Measurements from ENCODE around the gene FAM217A.

FAM217A gene

DNA sequence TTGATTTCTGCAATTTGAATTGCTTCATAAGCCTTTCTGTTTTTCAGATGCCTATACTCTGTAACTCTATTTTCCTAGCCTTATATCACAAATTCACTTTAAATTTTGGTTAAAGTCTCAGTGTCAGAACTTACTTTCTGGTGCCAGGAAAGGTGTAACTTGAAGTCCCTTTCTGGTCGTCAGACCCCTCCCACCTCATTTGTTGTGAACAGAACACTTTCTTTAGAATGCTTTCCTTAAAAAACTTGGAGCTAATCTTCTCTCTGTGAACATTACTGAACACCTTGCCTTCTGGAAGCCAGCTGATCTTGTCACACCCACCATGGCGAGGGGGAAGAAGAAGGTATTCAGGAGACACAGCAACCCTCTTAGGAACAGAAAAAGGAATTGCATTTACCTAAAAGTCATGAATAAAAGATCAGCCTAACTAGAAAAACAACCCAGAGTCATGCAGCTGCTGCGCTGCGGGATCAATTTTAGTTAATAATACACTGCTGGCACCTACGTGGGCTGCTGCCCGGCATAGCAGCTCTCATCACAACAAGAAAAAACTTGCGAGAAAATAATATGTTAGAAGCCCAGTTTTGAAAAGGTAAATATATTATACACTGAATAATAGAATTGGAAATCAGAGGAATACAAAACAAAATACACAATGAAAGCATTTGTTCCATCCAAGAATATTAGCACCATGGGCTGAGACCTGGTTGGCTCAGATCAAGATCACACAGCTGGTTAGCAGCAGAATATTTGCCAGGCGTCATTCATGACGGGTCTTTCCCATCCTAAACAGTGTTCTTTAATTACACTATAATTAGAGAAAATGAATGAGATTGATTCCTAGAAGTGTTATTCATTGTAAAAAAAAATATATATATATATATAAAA is 5.8 kb upstream of the FAM217A start:
- no peak for DNase-seq

GRCh38 chr6:4074478-4075235 is 4.3 kb downstream of the FAM217A start:
- DNase-seq = no peak

DNA sequence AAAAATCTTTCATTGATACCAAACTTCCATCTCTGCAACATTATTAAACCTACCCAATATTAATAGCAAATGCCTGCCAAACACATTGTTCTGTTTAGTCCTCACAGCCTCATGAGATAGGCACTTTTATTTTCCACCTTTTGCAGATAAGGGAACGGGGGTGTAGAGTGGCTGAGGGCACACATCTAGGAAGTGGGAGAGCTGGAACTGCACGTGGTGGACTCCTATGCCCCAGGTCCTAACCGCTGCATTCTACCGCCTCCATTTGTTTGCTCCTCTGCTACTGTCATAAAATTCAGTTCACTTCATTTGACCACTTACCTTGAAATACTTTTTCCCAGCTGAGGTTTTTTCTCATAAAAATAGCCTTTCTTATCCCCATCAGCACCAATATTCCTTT is 7.6 kb downstream of the FAM217A start:
- no peak for DNase-seq

GRCh38 chr6:4069199-4069598 is 9.7 kb downstream of the FAM217A start:
- DNase-seq = no peak

GRCh38 chr6:4067673-4068072 is 11.3 kb downstream of the FAM217A start:
- DNase-seq = no peak

GRCh38 chr6:4066029-4066755 is 12.7 kb downstream of the FAM217A start:
- DNase-seq = no peak

- DNase-seq = peak; percentile 38
These were observed 19.7 kb downstream of the FAM217A start for GRCh38 chr6:4059115-4059777.

GRCh38 chr6:4057036-4057435 is 21.9 kb downstream of the FAM217A start:
- no peak for DNase-seq

DNA sequence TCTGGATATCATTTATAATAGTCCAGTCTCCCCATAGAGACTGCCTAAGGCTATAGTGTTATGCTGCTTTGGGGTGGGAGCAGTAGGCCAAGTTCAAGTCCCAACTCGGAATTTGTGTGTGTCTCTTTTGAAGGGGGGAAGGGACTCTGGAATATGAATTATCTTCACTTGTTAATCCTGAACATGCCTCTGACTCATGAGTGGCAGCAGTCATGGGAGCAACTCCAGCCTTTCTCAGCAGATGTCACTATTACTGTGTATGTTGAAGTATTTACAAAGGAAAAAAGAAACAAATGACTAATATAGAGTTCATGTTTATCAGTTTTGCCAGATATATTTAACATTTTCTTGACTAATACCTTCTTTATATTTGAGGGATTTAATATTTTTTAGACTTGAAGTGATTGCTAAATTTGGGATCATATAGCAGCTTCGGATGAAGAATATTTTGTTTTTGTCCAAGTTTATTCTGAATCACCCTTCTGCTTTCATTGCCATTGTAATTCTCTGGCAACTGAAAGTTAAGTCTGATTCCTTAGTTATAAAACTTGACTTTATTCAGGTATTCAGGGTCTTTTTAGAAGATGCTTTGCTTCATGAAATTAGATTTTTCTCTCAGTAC is 23.4 kb downstream of the FAM217A start:
- DNase-seq = peak; percentile 22

GRCh38 chr6:4049246-4049645 is 29.7 kb downstream of the FAM217A start:
- DNase-seq = no peak

- DNase-seq = no peak
These were observed 37.5 kb downstream of the FAM217A start for GRCh38 chr6:4041480-4041879.

- no peak for DNase-seq
These were observed 39.6 kb downstream of the FAM217A start for GRCh38 chr6:4039348-4039747.

GRCh38 chr6:4036581-4036980 is 42.4 kb downstream of the FAM217A start:
- DNase-seq = no peak

GRCh38 chr6:4032475-4032874 is 46.5 kb downstream of the FAM217A start:
- DNase-seq = no peak

- no peak for DNase-seq
These were observed 47.5 kb downstream of the FAM217A start for GRCh38 chr6:4031442-4031841.

DNA sequence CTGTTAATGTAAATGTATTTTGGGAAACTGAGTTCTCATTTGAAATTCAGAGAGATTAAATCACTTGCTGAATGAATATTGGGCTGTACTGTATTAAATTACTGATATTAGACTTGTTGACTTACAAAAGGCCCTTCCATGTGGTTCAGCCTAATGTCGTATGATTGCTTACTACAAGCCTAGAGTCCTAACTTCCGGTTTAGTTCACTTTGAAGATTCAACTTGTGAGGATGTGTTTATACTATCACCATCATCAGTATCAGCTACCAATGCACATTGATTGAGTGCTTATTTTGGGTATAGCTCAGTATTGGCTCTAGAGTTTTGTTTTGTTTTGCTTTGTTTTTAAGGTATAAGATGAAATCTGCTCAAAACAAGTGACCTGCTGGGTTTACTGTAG is 48.3 kb downstream of the FAM217A start:
- DNase-seq = peak; percentile 44

- DNase-seq = no peak
These were observed 49.2 kb downstream of the FAM217A start for GRCh38 chr6:4029687-4030086.

DNA sequence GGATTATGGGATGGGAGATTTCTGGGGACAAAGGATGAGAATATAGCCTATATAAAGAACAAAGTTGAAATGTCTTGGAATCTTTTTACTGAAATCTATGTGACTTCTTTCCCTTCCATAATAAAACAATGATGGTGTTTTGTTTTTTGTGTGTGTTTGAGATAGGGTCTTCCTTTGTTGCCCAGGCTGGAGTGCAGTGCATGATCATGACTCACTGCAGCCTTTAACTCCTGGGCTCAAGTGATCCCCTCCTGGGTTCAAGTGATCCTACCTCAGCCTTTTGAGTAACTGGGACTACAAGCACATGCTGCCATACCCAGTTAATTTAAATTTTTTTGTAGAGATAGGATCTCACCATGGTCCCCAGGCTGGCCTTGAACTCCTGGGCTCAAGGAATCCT is 50.9 kb downstream of the FAM217A start:
- DNase-seq = no peak

GRCh38 chr6:4025681-4026080 is 53.3 kb downstream of the FAM217A start:
- no peak for DNase-seq

DNA sequence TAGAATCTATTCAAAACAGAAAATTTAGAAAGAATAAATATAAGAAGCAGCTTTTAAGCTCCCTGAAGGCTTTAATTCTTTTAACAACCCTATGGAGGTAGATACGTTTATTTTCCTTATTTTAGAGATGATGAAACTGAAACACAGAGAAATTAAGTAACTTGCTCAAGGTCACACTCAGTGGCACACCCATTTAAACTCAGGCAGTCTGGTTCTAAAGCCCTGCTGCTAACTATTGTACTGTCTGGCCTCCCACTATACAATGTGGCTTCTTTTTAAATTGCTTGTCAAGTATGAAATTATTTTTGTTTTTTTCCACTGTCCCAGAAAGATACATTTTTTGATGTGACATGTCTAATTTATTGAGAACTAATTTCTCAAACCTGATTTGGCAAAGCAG is 55.7 kb downstream of the FAM217A start:
- DNase-seq = no peak

GRCh38 chr6:4021854-4022695 is 56.9 kb downstream of the FAM217A start:
- DNase-seq = peak; percentile 40
